Sigmoid colon (tissue), 7 donors: ENCODE measurements around the gene SUCO. TPM values are rescaled to one million over a fixed set of nuclear protein-coding genes. Genes with fewer than 3 reads are reported as not detected.

Source experiments
- DNase-seq: peaks from one replicate; pipeline ENCODE4 v3.0.0-alpha.2; 2019
- H3K27ac ChIP-seq, 4 donors: fragments of 200-600 bp; sonication (generic); one replicate each; pipeline ENCODE4 v1.5.1; 2016 to 2019; ENCODE audit warnings: mild to moderate bottlenecking in 1 of 4
- H3K27me3 ChIP-seq, 3 donors: fragments of 200-600 bp; sonication (generic); one replicate each; pipeline ENCODE4 v1.5.1; 2019; ENCODE audit warnings: mild to moderate bottlenecking in 1 of 3
- H3K36me3 ChIP-seq, 4 donors: fragments of 200-600 bp; sonication (generic); one replicate each; pipeline ENCODE4 v1.5.1; 2016 to 2019
- H3K4me1 ChIP-seq, 4 donors: fragments of 200-600 bp; sonication (generic); one replicate each; pipeline ENCODE4 v1.5.1; 2017 to 2019
- H3K4me3 ChIP-seq, 4 donors: fragments of 200-600 bp; sonication (generic); one replicate each; pipeline ENCODE4 v1.5.1; 2017 to 2019; ENCODE audit warnings: mild to moderate bottlenecking in 2 of 4, moderate library complexity in 1 of 4
- H3K9me3 ChIP-seq, 4 donors: fragments of 200-600 bp in 3 of 4; sonication (generic) in 3 of 4; one replicate each; pipeline versions ENCODE4 v1.5.1 to v1.6.1; 2013 to 2019
- CTCF ChIP-seq, 4 experiments: fragments of 450-650 bp in 3 of 4; fragments of 200-600 bp in 1 of 4; IDR thresholded peaks; one replicate each; pipeline ENCODE4 v1.5.1; 2016 to 2019; ENCODE audit warnings: antibody characterized with exemption in 4 of 4, mild to moderate bottlenecking in 3 of 4, moderate library complexity in 2 of 4
- EP300 ChIP-seq, 4 donors: sonication (generic); formaldehyde crosslinking; IDR thresholded peaks; one replicate each; pipeline ENCODE4 v1.6.1; 2017; ENCODE audit warnings: antibody characterized with exemption in 4 of 4
- POLR2A ChIP-seq, 2 donors: fragments of 450-650 bp; IDR thresholded peaks; one replicate each; pipeline ENCODE4 v1.6.1; 2016; ENCODE audit warnings: antibody characterized with exemption in 2 of 2, mild to moderate bottlenecking in 2 of 2, moderate library complexity in 2 of 2
- POLR2AphosphoS5 ChIP-seq, 4 donors: sonication (generic); formaldehyde crosslinking; IDR thresholded peaks; one replicate each; pipeline ENCODE4 v1.6.1; 2017; ENCODE audit warnings: antibody characterized with exemption in 4 of 4
- WGBS, 2 donors: extraction: QIAGEN DNeasy Blood & Tissue Kit; methylation state at CpG; one replicate each; pipeline ENCODE4 v1.1.7; 2013; 5-methylcytosine and 5-hydroxymethylcytosine counted together
- intact Hi-C: fragments of 100-400 bp; cut with DNase I; formaldehyde crosslinking; loops from one replicate; pipeline ENCODE4 v1.15.1; 2023
- polyA plus RNA-seq, 3 donors: library from polyadenylated mRNA; stranded (reverse); fragments of 200-250 nt; gene quantifications; one replicate each; pipeline ENCODE4 v1.2.3, GENCODE V29; 2013
- total RNA-seq, 4 donors: library from RNA; depleted of rRNA; stranded (reverse); fragments of >200 nt; gene quantifications; one replicate each; pipeline ENCODE4 v1.1.0, GENCODE V29; 2016
- donor health status: healthy with polysubstance abuse.
- donor health status: Bipolar disorder and iron deficiency.
- donor health status: healthy.

Gene SUCO
- total and polyA plus RNA-seq, 7 donors: 1.8 to 36.6 (median 27.4) TPM

GRCh38 chr1:172514108-172514507 lies 18.8 kb upstream of the SUCO start:
- DNase-seq: no peak
- Histone ChIP-seq H3K4me3 (no peak overlapping the region), H3K27me3 (no peaks in the 10 kb centered on the region), H3K36me3 (no peaks in the 10 kb centered on the region), H3K9me3 (peaks cover 0 to 3% (median 0%) of the 10 kb centered on the region in 4 donors), H3K4me1 (no peaks in the 10 kb centered on the region), H3K27ac (no peak overlapping the region)
- intact Hi-C loops: no loop called here
- TF ChIP-seq POLR2AphosphoS5 (IDR thresholded peaks at IDR 0.05) (no peak), EP300 (IDR thresholded peaks at IDR 0.05) (no peak), POLR2A (IDR thresholded peaks at IDR 0.05) (no peak), CTCF (IDR thresholded peaks at IDR 0.05) (no peak)
- 90 to 91% methylated on average over 3 of the region's 3 CpGs for WGBS, 2 donors

- intact Hi-C loops: no loop called here
- no peaks in the 10 kb centered on the region for H3K36me3 ChIP-seq
- TF ChIP-seq POLR2A (IDR thresholded peaks at IDR 0.05) (no peak), POLR2AphosphoS5 (IDR thresholded peaks at IDR 0.05) (no peak), CTCF (IDR thresholded peaks at IDR 0.05) (no peak)
- no peak overlapping the region for H3K4me3 ChIP-seq
- no peak for DNase-seq
- H3K4me1 ChIP-seq: no peaks in the 10 kb centered on the region
- no peaks in the 10 kb centered on the region for H3K27me3 ChIP-seq
- H3K27ac ChIP-seq: no peak overlapping the region
- peaks cover 0 to 3% (median 0%) of the 10 kb centered on the region in 4 donors for H3K9me3 ChIP-seq
These were observed 17.5 kb upstream of the SUCO start for GRCh38 chr1:172515436-172515835.

GRCh38 chr1:172515927-172516326 lies 17.0 kb upstream of the SUCO start:
- Histone ChIP-seq H3K4me1 (no peaks in the 10 kb centered on the region), H3K4me3 (no peak overlapping the region), H3K9me3 (peaks cover 0 to 3% (median 0%) of the 10 kb centered on the region in 4 donors), H3K27ac (no peak overlapping the region), H3K27me3 (no peaks in the 10 kb centered on the region), H3K36me3 (no peaks in the 10 kb centered on the region)
- intact Hi-C loops: no loop called here
- no peak for DNase-seq
- 51 to 71% methylated on average over 1 of the region's 1 CpG for WGBS, 2 donors
- TF ChIP-seq POLR2AphosphoS5 (IDR thresholded peaks at IDR 0.05): no peak
- TF ChIP-seq CTCF (IDR thresholded peaks at IDR 0.05): no peak
- TF ChIP-seq POLR2A (IDR thresholded peaks at IDR 0.05): no peak
- no peak for TF ChIP-seq EP300 (IDR thresholded peaks at IDR 0.05)

GRCh38 chr1:172517081-172517480 lies 15.9 kb upstream of the SUCO start:
- peaks cover 0 to 3% (median 0%) of the 10 kb centered on the region in 4 donors for H3K9me3 ChIP-seq
- WGBS, 2 donors: 89 to 98% methylated on average over 1 of the region's 1 CpG
- no peak for TF ChIP-seq POLR2A (IDR thresholded peaks at IDR 0.05)
- TF ChIP-seq CTCF (IDR thresholded peaks at IDR 0.05): no peak
- TF ChIP-seq POLR2AphosphoS5 (IDR thresholded peaks at IDR 0.05): no peak
- no peak for TF ChIP-seq EP300 (IDR thresholded peaks at IDR 0.05)
- no peak overlapping the region for H3K27ac ChIP-seq
- intact Hi-C loops: no loop called here
- H3K4me3 ChIP-seq: no peak overlapping the region
- no peaks in the 10 kb centered on the region for H3K36me3 ChIP-seq
- H3K4me1 ChIP-seq: no peaks in the 10 kb centered on the region
- H3K27me3 ChIP-seq: no peaks in the 10 kb centered on the region
- no peak for DNase-seq

GRCh38 chr1:172517545-172517944 lies 15.4 kb upstream of the SUCO start:
- no peak for DNase-seq

More at GRCh38 chr1:172517545-172517944, 15.4 kb upstream of the SUCO start:
- Histone ChIP-seq H3K4me1 (no peaks in the 10 kb centered on the region), H3K27ac (no peak overlapping the region), H3K36me3 (no peaks in the 10 kb centered on the region), H3K9me3 (peaks cover 0 to 3% (median 0%) of the 10 kb centered on the region in 4 donors), H3K4me3 (no peak overlapping the region), H3K27me3 (no peaks in the 10 kb centered on the region)
- 95% methylated on average over 4 of the region's 4 CpGs for WGBS, 2 donors
- intact Hi-C loops: no loop called here
- TF ChIP-seq POLR2AphosphoS5 (IDR thresholded peaks at IDR 0.05) (no peak), POLR2A (IDR thresholded peaks at IDR 0.05) (no peak)
